Measurements from ENCODE around the gene QSER1.

DNA sequence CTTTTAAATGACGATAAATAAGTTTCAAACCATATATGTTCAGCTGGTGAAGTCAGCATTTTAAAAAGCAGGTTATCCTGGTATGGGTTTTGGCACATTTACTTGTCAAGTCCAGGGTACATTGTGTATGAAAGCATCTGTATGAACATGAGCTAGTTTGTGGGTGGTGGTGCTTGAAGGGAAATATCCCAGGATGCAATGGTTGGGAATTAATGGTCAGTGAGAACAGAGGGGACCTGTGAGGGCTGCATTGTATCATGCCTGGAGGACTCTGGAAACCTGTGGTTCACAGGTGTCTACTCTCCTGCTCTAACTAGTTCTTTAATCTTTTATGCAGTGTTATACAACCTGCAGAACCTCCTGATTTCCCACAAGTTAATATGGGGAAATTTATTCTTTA lies 128.9 kb downstream of the QSER1 start:
- TF ChIP-seq, protein P1, sequence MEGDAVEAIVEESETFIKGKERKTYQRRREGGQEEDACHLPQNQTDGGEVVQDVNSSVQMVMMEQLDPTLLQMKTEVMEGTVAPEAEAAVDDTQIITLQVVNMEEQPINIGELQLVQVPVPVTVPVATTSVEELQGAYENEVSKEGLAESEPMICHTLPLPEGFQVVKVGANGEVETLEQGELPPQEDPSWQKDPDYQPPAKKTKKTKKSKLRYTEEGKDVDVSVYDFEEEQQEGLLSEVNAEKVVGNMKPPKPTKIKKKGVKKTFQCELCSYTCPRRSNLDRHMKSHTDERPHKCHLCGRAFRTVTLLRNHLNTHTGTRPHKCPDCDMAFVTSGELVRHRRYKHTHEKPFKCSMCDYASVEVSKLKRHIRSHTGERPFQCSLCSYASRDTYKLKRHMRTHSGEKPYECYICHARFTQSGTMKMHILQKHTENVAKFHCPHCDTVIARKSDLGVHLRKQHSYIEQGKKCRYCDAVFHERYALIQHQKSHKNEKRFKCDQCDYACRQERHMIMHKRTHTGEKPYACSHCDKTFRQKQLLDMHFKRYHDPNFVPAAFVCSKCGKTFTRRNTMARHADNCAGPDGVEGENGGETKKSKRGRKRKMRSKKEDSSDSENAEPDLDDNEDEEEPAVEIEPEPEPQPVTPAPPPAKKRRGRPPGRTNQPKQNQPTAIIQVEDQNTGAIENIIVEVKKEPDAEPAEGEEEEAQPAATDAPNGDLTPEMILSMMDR (IDR thresholded peaks at IDR 0.05) = no peak
- TF ChIP-seq POLR2A (IDR thresholded peaks at IDR 0.05) = no peak
